BJ (cell line): Measurements from ENCODE around the gene DHRS2. TPM values are rescaled to one million over a fixed set of nuclear protein-coding genes. Genes with fewer than 3 reads are reported as not detected.

ENCODE experiments used
- CTCF ChIA-PET: fragments of 350-600 bp; formaldehyde crosslinking; extraction: SDS; loops from one replicate; lab custom pipeline; 2021; ENCODE audit warnings: antibody characterized with exemption, inconsistent platforms; lab: Yijun Ruan, JAX
- POLR2A ChIA-PET: fragments of 300-600 bp; sonication (Branson Sonifier 250); formaldehyde crosslinking; extraction: SDS; loops from one replicate; lab custom pipeline; 2021; ENCODE audit warnings: antibody characterized with exemption; lab: Charles Lee
- DNase-seq: peaks from one replicate; pipeline ENCODE4 v3.0.0-alpha.2; 2011; ENCODE audit warnings: low read depth
- H3K27me3 ChIP-seq: 2 replicates; pipeline ENCODE4 v1.6.0; 2011; ENCODE audit warnings: low read length; ENCODE audit not compliant: control insufficient read depth, insufficient read depth
- H3K36me3 ChIP-seq: 2 replicates; pipeline ENCODE4 v1.5.1; 2011; ENCODE audit warnings: low read length; ENCODE audit not compliant: control insufficient read depth, insufficient read depth
- H3K4me3 ChIP-seq: 2 replicates; pipeline ENCODE4 v1.5.1; 2011; ENCODE audit warnings: low read depth, mild to moderate bottlenecking, control low read depth, low read length
- CTCF ChIP-seq: IDR thresholded peaks from 2 replicates; pipeline ENCODE4 v1.5.1; 2011; ENCODE audit warnings: low read depth, mild to moderate bottlenecking, control low read depth, inconsistent platforms, low read length, moderate library complexity; ENCODE audit not compliant: insufficient read depth
- polyA plus RNA-seq: library from polyadenylated mRNA; depleted of rRNA; stranded (reverse); fragments of >200 nt; gene quantifications from 2 replicates; pipeline ENCODE4 v1.2.3, GENCODE V29; 2011

The DHRS2 gene
- polyA plus RNA-seq, 1 experiment = 0.16 TPM

- TF ChIP-seq CTCF = no peak
- ChIA-PET POLR2A (no interaction called here), CTCF (interaction anchor here (1.8 kb wide), 1 partner anchor 14 kb away, joined by 6 read pairs; no protein-coding TSS in a partner anchor)
- H3K36me3 ChIP-seq = no peaks in the 10 kb centered on the region
- no peak for DNase-seq
- no peak overlapping the region for H3K4me3 ChIP-seq
- peaks cover 2% of the 10 kb centered on the region; the same call in 1 of the 2 replicates for H3K27me3 ChIP-seq
Observed at GRCh38 chr14:23618415-23618988, 17.7 kb upstream of the DHRS2 start.

GRCh38 chr14:23620177-23620702 is 15.9 kb upstream of the DHRS2 start:
- CTCF ChIA-PET = interaction anchor here (1.8 to 3.6 kb wide), 2 partner anchors 11 to 291 kb away, joined by 4 to 20 read pairs; no protein-coding TSS in a partner anchor
- POLR2A ChIA-PET = no interaction called here

GRCh38 chr14:23621204-23621931 is 14.8 kb upstream of the DHRS2 start:
- ChIA-PET CTCF (interaction anchor here (1.8 to 3.6 kb wide), 2 partner anchors 10 to 289 kb away, joined by 4 to 20 read pairs; no protein-coding TSS in a partner anchor), POLR2A (no interaction called here)
- DNase-seq = no peak
- no peak for TF ChIP-seq CTCF
- no peaks in the 10 kb centered on the region for H3K27me3 ChIP-seq
- H3K36me3 ChIP-seq = no peaks in the 10 kb centered on the region
- H3K4me3 ChIP-seq = no peak overlapping the region

More at GRCh38 chr14:23620177-23620702, 15.9 kb upstream of the DHRS2 start:
- no peak for DNase-seq
- no peaks in the 10 kb centered on the region for H3K27me3 ChIP-seq
- no peak for TF ChIP-seq CTCF
- H3K4me3 ChIP-seq = no peak overlapping the region
- no peaks in the 10 kb centered on the region for H3K36me3 ChIP-seq

- H3K27me3 ChIP-seq = no peaks in the 10 kb centered on the region
- DNase-seq = no peak
- CTCF ChIA-PET = interaction anchor here (0.8 to 3.6 kb wide), 3 partner anchors 8 to 289 kb away, joined by 3 to 20 read pairs (median 4); no protein-coding TSS in a partner anchor
- no peaks in the 10 kb centered on the region for H3K36me3 ChIP-seq
- POLR2A ChIA-PET = no interaction called here
- no peak for TF ChIP-seq CTCF
- no peak overlapping the region for H3K4me3 ChIP-seq
Observed at GRCh38 chr14:23621932-23622730, 14.0 kb upstream of the DHRS2 start.
